Fibroblast of mammary gland (primary cell): ENCODE results near the gene TMEM247.

Experiments used
- DNase-seq: peaks from one replicate; pipeline ENCODE4 v3.0.0-alpha.2; 2010; ENCODE audit warnings: low read depth
- H3K4me3 ChIP-seq: 2 replicates; pipeline ENCODE4 v1.5.1; 2011; ENCODE audit warnings: low read depth, mild to moderate bottlenecking, low read length, moderate library complexity; ENCODE audit not compliant: control insufficient read depth
- CTCF ChIP-seq: conservative IDR thresholded peaks from 2 replicates; pipeline ENCODE4 v1.5.1; 2011; ENCODE audit warnings: low read depth, low read length, inconsistent platforms; ENCODE audit not compliant: control insufficient read depth, insufficient read depth

Gene TMEM247

GRCh38 chr2:46451131-46451711 is 28.1 kb upstream of the TMEM247 start:
- DNase-seq: peak; percentile 78
- H3K4me3 ChIP-seq: no peak overlapping the region
- TF ChIP-seq CTCF: no peak

- DNase-seq: no peak
- no peak for TF ChIP-seq CTCF
- no peak overlapping the region for H3K4me3 ChIP-seq
These were observed 22.6 kb upstream of the TMEM247 start for GRCh38 chr2:46456789-46457188.

- H3K4me3 ChIP-seq: no peak overlapping the region
- no peak for DNase-seq
- no peak for TF ChIP-seq CTCF
These were observed 20.4 kb upstream of the TMEM247 start for GRCh38 chr2:46458763-46459500.

GRCh38 chr2:46459694-46460093 is 19.7 kb upstream of the TMEM247 start:
- H3K4me3 ChIP-seq: no peak overlapping the region
- DNase-seq: no peak
- TF ChIP-seq CTCF: no peak

- H3K4me3 ChIP-seq: no peak overlapping the region
- DNase-seq: no peak
- no peak for TF ChIP-seq CTCF
These were observed 19.0 kb upstream of the TMEM247 start for GRCh38 chr2:46460241-46460921.

GRCh38 chr2:46461011-46461674 is 18.2 kb upstream of the TMEM247 start:
- DNase-seq: peak; percentile 67
- no peak overlapping the region for H3K4me3 ChIP-seq
- peak; percentile 98 for TF ChIP-seq CTCF
